ENCODE measurements around the gene STK32B. TPM values are rescaled to one million over a fixed set of nuclear protein-coding genes. Genes with fewer than 3 reads are reported as not detected.

STK32B gene
- total RNA-seq, 4 donors from 2014 or later = 0.39 to 2.7 (median 2.4) TPM

DNA sequence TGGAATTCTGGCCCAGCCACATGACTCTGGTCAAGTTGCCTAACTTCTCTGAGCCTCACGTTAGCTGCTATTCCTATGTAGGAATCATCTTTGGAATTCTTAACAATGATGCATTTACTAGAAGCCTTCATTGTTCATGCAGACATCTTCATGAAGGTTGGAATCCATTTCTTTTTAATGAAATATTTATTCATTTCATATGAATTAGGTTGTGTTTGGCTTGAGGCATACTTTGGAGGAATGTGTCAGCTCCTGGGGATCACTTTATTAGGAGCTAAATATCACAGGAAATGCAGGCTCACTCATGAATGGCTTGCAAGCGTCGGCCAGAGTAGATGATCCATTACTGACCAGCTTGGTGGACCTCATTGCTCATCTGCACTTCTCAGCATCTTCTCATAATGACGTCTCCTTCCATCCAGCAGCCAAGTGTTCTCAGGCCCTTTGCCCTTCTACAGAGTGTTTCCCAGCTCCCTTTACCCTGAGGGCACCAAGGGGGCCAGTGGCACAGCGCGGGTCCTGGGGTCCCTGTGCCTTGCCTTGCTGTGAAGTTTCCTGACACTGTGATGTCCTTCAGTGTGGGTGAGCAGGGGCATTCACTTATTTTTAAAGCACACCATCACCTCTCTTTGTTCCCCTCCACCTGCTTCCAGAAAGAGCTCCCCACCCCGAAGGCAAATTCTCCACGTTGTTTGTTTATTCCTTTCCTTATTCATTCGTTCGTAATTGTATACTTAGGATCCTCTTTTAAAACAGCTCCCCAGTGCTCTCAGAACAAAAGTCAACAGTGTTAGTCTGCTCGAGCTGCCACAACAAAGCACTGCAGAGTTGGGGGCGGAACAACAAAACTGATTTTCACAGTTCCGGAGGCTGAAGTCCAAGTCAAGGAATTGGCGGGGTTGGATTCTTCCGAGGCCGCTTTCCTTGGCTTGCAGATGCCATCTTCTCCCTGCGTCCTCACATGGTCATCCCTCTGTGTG is 106.8 kb downstream of the STK32B start:
- H3K4me3 ChIP-seq = no peak overlapping the region
- no peak for DNase-seq (ENCODE audit: low spot score in 2 of 2)
- 37 to 44% methylated on average over 17 of the region's 17 CpGs for WGBS, 2 donors

DNA sequence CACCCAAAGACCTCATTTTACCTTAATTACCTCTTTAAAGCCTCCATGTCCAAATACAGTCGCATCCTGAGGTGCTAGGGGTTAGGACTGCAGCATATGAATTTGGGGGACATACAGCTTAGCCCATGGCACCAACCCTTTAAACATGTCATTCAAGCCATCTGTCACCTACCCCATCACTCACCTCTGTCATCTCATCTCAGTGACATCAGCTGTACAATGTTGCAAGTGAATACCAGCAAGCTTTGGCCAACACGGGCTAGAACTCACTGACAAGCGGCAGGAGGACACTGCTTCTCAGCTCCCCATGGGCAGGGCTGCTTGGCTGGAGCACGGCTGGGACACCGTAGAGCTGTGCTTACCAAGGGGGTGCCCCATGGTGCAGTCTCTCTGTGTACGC is 107.5 kb downstream of the STK32B start:
- TF ChIP-seq POLR2A (IDR thresholded peaks at IDR 0.05) = no peak
- TF ChIP-seq, protein P1, sequence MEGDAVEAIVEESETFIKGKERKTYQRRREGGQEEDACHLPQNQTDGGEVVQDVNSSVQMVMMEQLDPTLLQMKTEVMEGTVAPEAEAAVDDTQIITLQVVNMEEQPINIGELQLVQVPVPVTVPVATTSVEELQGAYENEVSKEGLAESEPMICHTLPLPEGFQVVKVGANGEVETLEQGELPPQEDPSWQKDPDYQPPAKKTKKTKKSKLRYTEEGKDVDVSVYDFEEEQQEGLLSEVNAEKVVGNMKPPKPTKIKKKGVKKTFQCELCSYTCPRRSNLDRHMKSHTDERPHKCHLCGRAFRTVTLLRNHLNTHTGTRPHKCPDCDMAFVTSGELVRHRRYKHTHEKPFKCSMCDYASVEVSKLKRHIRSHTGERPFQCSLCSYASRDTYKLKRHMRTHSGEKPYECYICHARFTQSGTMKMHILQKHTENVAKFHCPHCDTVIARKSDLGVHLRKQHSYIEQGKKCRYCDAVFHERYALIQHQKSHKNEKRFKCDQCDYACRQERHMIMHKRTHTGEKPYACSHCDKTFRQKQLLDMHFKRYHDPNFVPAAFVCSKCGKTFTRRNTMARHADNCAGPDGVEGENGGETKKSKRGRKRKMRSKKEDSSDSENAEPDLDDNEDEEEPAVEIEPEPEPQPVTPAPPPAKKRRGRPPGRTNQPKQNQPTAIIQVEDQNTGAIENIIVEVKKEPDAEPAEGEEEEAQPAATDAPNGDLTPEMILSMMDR (IDR thresholded peaks at IDR 0.05) = no peak
- TF ChIP-seq EP300 (IDR thresholded peaks at IDR 0.05) = no peak
- H3K27ac ChIP-seq = no peak overlapping the region
- H3K9me3 ChIP-seq = no peaks in the 10 kb centered on the region
- no peak overlapping the region for H3K4me3 ChIP-seq
- H3K27me3 ChIP-seq = no peaks in the 10 kb centered on the region
- DNase-seq (ENCODE audit: low spot score in 2 of 2) = no peak
- no peaks in the 10 kb centered on the region for H3K36me3 ChIP-seq
- WGBS, 2 donors = 94 to 95% methylated on average over 6 of the region's 6 CpGs
- no peaks in the 10 kb centered on the region for H3K4me1 ChIP-seq

More for the DNA sequence above, 106.8 kb downstream of the STK32B start:
- no peaks in the 10 kb centered on the region for H3K4me1 ChIP-seq
- no peaks in the 10 kb centered on the region for H3K27me3 ChIP-seq
- no peaks in the 10 kb centered on the region for H3K36me3 ChIP-seq
- TF ChIP-seq EP300 (IDR thresholded peaks at IDR 0.05) (no peak), POLR2A (IDR thresholded peaks at IDR 0.05) (no peak)
- TF ChIP-seq, protein P1 (IDR thresholded peaks at IDR 0.05) = no peak
- no peak overlapping the region for H3K27ac ChIP-seq
- no peaks in the 10 kb centered on the region for H3K9me3 ChIP-seq

DNA sequence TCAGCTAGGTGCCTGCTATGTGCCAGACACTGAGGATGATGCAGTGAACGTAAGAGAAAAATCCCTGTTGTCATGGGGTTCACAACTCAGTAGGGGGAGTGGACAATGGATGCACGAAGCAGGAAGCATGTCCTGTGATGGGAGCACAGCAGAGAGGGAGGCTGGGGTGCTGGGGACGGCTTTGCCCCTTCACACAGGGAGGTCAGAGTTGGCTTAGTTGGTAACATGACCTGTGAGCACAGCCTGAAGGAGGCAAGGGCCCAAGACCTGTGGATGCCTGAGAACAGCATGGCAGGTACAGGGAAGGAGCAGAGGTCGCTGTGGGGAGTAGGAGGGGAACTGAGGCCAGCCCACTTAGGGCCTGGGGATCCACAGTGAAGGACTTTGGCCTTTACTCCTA is 109.4 kb downstream of the STK32B start:
- DNase-seq (ENCODE audit: low spot score in 2 of 2) = no peak
- 82 to 93% methylated on average over 4 of the region's 4 CpGs for WGBS, 2 donors

DNA sequence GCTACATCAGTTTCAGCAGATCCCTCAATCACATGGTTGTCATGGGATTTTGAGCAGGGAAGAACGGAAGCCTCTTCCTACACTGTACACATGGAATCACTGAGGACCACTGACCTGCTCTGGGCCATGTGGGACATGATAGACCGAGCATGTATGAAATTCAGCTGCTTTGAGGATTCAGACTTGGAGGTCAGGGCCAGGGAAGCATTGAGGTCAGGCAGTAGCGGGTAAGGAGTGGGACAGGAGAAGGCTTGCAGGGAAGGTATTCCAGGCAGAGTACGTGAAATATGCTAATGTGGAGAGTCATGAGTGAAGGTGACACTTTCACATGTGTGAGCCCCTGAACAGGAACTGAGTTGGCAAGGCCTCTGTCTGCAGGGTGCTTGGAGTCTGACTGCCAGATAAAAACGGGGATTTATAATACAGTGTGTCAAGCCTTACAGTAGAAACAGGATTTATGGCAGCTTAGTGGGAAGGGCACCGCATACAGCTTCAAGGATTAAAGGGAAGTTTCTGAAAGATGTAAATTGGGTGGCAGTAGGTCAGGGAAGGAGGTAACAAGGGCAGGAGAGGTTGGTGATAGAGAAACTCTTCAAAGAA is 111.7 kb downstream of the STK32B start:
- Histone ChIP-seq H3K27me3 (no peaks in the 10 kb centered on the region), H3K4me1 (peaks cover 0 to 8% (median 0%) of the 10 kb centered on the region in 4 donors), H3K36me3 (no peaks in the 10 kb centered on the region), H3K4me3 (no peak overlapping the region), H3K27ac (no peak overlapping the region), H3K9me3 (peaks cover 0 to 3% (median 0%) of the 10 kb centered on the region in 4 donors)
- no peak for DNase-seq (ENCODE audit: low spot score in 2 of 2)
- 51 to 69% methylated on average over 6 of the region's 6 CpGs for WGBS, 2 donors
- TF ChIP-seq EP300 (IDR thresholded peaks at IDR 0.05) (no peak), POLR2A (IDR thresholded peaks at IDR 0.05) (no peak)
- TF ChIP-seq, protein P1 (IDR thresholded peaks at IDR 0.05) = no peak

More for the DNA sequence above, 109.4 kb downstream of the STK32B start:
- TF ChIP-seq POLR2A (IDR thresholded peaks at IDR 0.05) (no peak), EP300 (IDR thresholded peaks at IDR 0.05) (no peak)
- TF ChIP-seq, protein P1 (IDR thresholded peaks at IDR 0.05) = no peak
- H3K4me1 ChIP-seq = no peaks in the 10 kb centered on the region
- H3K4me3 ChIP-seq = no peak overlapping the region
- H3K27me3 ChIP-seq = no peaks in the 10 kb centered on the region
- no peaks in the 10 kb centered on the region for H3K9me3 ChIP-seq
- no peak overlapping the region for H3K27ac ChIP-seq
- no peaks in the 10 kb centered on the region for H3K36me3 ChIP-seq
